IPS-18a (cell line): ENCODE data around the gene GCNT2.

Experiments used
- H3K27ac ChIP-seq: one replicate; pipeline ENCODE4 v1.5.1; 2013; ENCODE audit warnings: low read length
- H3K27me3 ChIP-seq: one replicate; pipeline ENCODE4 v1.6.1; 2013; ENCODE audit warnings: mild to moderate bottlenecking, low read length; ENCODE audit not compliant: control insufficient read depth, insufficient read depth
- H3K36me3 ChIP-seq: one replicate; pipeline ENCODE4 v1.6.1; 2013; ENCODE audit warnings: low read depth, low read length; ENCODE audit not compliant: control insufficient read depth
- H3K4me1 ChIP-seq: one replicate; pipeline ENCODE4 v1.6.1; 2013; ENCODE audit warnings: low read depth, low read length; ENCODE audit not compliant: control insufficient read depth
- H3K4me3 ChIP-seq: one replicate; pipeline ENCODE4 v1.5.1; 2013; ENCODE audit warnings: low read length
- H3K9ac ChIP-seq: one replicate; pipeline ENCODE4 v1.6.1; 2013; ENCODE audit warnings: mild to moderate bottlenecking, low read length, moderate library complexity
- H3K9me3 ChIP-seq: one replicate; pipeline ENCODE4 v1.6.1; 2013; ENCODE audit warnings: low read depth, low read length; ENCODE audit not compliant: control insufficient read depth

Gene GCNT2

DNA sequence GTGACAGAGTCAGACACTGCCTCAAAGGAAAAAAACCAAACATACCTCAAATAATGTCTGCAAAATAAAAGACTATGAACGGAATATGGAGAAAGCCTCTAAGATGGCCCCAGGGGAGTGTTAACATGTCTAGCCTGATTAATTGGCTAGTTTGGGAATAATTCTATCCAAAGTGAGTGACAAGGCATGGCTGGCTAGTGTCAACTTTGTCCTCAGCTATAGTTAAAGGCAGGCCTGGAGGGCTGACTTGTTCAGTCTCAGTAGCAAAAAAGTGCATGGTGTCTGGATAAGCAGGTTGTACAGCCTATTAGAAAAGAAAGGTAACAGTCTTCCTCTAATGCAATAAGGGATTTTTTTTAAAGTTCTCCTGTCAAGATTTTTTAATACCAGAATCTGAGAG lies 32.7 kb downstream of the GCNT2 start:
- no peaks in the 10 kb centered on the region for H3K9me3 ChIP-seq
- H3K4me3 ChIP-seq, result no peak overlapping the region
- H3K4me1 ChIP-seq, result peaks cover 18% of the 10 kb centered on the region
- H3K27me3 ChIP-seq, result no peaks in the 10 kb centered on the region
- H3K36me3 ChIP-seq, result no peaks in the 10 kb centered on the region
- H3K9ac ChIP-seq, result no peak overlapping the region
- H3K27ac ChIP-seq, result no peak overlapping the region

DNA sequence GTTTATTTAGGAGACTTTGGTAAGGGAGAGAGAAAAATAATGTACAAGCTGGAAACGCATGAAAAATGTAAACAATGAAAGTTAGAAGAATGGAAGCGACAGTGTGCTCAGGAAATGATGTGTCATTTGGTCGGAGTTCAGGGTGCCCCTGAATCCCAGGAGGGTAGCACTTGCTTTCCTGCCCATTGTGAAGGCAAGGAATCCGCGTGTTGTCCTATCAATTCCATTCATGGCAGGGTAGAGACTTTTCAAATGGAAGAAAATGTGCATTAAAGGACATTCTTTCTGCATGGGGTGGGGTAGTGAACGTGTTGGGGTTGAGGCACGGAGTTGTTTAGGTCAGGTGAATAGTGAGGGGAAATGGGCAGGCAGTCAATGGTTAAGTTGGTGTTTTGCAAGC lies 33.7 kb downstream of the GCNT2 start:
- Histone ChIP-seq H3K9ac (no peak overlapping the region), H3K36me3 (no peaks in the 10 kb centered on the region), H3K4me3 (peak overlapping the region; percentile 90), H3K4me1 (peaks cover 27% of the 10 kb centered on the region), H3K27me3 (no peaks in the 10 kb centered on the region), H3K27ac (no peak overlapping the region), H3K9me3 (no peaks in the 10 kb centered on the region)

DNA sequence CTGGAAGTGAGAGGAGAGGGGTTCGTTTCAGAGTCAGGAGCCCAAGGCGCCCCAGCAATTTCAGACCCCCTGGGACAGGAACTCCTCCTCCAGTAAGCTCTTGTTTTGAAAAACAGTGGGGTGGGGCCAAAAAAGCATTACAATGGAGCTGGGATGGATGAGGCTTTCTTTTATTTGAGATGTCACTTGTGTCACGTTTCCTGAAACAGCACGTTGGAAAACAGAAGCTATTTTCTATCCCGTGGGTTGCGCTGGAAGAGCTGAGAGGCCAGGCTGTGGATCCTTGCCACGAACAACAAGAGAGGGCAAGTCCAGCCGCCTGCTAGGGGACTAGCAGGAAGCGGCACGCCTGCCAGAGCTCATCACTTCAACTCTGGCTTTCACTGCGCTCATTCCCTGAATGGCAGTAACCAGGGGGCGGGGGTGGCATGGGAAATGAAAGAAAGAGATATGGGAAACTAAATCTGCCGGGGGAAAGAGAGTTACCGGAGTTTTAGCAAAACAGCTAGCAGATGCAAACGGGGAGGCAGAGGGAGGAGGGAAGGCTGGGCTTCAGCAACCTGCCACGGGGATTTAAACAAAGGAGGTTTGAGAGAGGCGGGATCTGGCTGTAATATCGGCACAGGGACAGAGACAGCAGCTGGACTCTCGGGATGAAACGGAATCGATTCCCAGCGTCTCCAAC lies 34.6 kb downstream of the GCNT2 start:
- H3K9ac ChIP-seq, result peak overlapping the region; percentile 86
- H3K9me3 ChIP-seq, result no peaks in the 10 kb centered on the region
- no peaks in the 10 kb centered on the region for H3K36me3 ChIP-seq
- H3K4me1 ChIP-seq, result peaks cover 33% of the 10 kb centered on the region
- peak overlapping the region; percentile 74 for H3K27ac ChIP-seq
- peak overlapping the region; percentile 90 for H3K4me3 ChIP-seq
- no peaks in the 10 kb centered on the region for H3K27me3 ChIP-seq

DNA sequence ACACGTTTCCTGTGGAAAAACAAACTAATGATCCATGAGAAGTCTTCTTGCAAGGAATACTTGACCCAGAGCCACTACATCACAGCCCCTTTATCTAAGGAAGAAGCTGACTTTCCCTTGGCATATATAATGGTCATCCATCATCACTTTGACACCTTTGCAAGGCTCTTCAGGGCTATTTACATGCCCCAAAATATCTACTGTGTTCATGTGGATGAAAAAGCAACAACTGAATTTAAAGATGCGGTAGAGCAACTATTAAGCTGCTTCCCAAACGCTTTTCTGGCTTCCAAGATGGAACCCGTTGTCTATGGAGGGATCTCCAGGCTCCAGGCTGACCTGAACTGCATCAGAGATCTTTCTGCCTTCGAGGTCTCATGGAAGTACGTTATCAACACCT lies 35.4 kb downstream of the GCNT2 start:
- H3K4me1 ChIP-seq, result peaks cover 36% of the 10 kb centered on the region
- no peaks in the 10 kb centered on the region for H3K9me3 ChIP-seq
- peak overlapping the region; percentile 86 for H3K9ac ChIP-seq
- H3K27me3 ChIP-seq, result no peaks in the 10 kb centered on the region
- no peaks in the 10 kb centered on the region for H3K36me3 ChIP-seq
- H3K4me3 ChIP-seq, result peak overlapping the region; percentile 90
- H3K27ac ChIP-seq, result peak overlapping the region; percentile 74

DNA sequence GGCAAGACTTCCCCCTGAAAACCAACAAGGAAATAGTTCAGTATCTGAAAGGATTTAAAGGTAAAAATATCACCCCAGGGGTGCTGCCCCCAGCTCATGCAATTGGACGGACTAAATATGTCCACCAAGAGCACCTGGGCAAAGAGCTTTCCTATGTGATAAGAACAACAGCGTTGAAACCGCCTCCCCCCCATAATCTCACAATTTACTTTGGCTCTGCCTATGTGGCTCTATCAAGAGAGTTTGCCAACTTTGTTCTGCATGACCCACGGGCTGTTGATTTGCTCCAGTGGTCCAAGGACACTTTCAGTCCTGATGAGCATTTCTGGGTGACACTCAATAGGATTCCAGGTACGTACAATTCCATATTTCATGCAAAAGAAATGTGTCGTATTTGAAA lies 35.8 kb downstream of the GCNT2 start:
- H3K9ac ChIP-seq, result peak overlapping the region; percentile 86
- no peaks in the 10 kb centered on the region for H3K27me3 ChIP-seq
- H3K27ac ChIP-seq, result no peak overlapping the region
- H3K4me3 ChIP-seq, result peak overlapping the region; percentile 90
- H3K9me3 ChIP-seq, result no peaks in the 10 kb centered on the region
- H3K4me1 ChIP-seq, result peaks cover 37% of the 10 kb centered on the region
- H3K36me3 ChIP-seq, result peaks cover 2% of the 10 kb centered on the region

DNA sequence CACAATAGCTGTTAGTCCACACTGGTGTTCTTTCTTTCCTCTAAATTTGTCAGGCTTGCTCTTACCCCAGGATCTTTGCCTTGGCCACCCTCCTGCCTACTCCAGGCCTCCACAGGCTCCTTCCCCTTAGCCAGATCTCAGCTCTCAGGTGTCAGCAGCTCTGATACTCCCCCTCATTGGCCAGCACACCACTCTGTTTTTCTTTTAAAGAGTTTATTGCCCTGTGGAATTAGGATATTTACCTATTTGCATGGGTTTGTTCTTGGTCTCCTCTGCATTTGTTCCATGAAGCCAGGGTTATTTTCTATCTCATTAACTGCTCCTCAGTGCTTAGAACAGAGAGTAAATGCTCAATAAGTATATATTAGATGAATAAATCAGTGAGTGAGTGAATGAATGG lies 36.8 kb downstream of the GCNT2 start:
- Histone ChIP-seq H3K27ac (no peak overlapping the region), H3K9ac (peak overlapping the region; percentile 86), H3K4me1 (peaks cover 37% of the 10 kb centered on the region), H3K4me3 (peak overlapping the region; percentile 90), H3K36me3 (peaks cover 4% of the 10 kb centered on the region), H3K9me3 (no peaks in the 10 kb centered on the region), H3K27me3 (no peaks in the 10 kb centered on the region)

DNA sequence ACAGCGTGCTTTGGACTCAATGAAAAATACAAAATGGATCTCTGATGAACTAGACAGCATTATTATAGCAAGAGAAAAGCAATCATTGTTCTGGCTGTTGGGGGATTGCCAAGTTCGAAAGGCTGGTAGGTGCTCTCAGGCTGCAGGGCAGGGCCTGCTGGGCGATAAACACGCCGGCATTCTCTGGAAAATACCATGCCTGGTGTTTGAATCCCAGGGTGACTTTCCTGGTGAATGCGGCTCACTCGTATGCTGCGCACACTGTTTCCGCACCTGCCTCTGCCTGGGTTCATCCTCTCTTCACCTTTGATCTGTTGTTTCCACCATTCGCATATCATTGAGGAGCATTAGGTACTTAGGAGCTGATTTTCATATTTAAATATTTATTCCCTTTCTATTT lies 37.4 kb downstream of the GCNT2 start:
- peak overlapping the region; percentile 90 for H3K4me3 ChIP-seq
- no peaks in the 10 kb centered on the region for H3K9me3 ChIP-seq
- H3K27me3 ChIP-seq, result no peaks in the 10 kb centered on the region
- H3K9ac ChIP-seq, result peak overlapping the region; percentile 86
- H3K36me3 ChIP-seq, result peaks cover 7% of the 10 kb centered on the region
- H3K4me1 ChIP-seq, result peaks cover 37% of the 10 kb centered on the region
- no peak overlapping the region for H3K27ac ChIP-seq

DNA sequence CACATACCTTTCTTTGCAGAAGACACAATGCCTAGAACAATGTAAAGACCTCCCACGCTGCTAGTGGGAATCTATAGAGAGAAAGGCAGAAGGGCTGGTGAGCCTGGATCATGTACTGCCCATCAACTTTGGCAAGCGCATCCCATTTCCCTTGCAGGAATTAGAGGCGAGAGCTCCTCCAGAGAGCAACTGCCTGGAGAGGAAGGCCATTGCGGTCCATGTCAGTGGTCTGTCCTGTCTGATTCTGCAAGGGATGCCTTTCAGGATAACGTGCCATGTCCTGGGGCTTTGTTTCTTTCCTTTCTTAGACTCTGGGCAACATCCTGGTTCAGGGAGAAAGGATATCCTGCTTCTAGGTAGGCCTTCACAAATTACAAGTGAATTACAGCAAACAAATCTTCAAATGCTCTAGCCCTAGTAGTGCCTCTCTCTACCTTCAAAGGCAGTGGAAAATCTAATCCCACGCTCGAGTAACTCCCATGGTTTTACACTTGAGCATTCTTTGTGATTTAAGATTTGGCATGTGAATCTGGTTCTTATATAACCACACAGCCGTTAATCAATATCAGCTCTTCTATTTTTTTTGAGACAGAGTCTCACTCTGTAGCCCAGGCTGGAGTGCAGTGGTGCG lies 38.5 kb downstream of the GCNT2 start:
- no peak overlapping the region for H3K9ac ChIP-seq
- H3K27ac ChIP-seq, result no peak overlapping the region
- peaks cover 30% of the 10 kb centered on the region for H3K4me1 ChIP-seq
- H3K9me3 ChIP-seq, result no peaks in the 10 kb centered on the region
- peak overlapping the region; percentile 90 for H3K4me3 ChIP-seq
- H3K36me3 ChIP-seq, result peaks cover 7% of the 10 kb centered on the region
- H3K27me3 ChIP-seq, result no peaks in the 10 kb centered on the region

DNA sequence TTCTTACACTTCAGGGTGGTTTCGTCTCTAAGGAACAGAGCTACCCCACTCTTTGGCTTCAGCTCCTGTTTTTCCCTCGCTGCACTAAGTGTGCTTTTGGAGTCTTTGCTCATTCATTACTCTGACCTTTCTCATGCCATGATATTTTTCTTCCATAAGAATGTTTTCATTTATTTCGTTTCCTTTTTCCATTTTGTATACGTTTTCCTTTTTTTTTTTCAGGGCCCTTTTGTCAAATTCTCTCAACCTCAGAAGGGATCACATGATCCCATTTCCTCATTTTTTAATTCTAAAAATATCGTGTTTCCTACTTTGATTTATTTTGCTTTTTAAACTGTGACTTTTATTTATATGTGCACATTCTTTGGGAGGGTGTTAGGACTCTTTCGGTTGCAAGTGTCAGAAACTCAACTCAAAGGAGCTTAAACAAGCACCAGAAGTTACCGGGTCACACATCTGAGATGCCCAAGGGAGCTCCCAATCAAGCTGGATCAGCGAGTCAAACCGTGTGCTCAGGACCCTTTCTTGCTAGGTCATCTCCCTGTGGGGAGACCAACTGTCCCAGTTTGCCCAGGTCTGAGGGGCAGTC lies 40.6 kb downstream of the GCNT2 start:
- no peak overlapping the region for H3K9ac ChIP-seq
- no peaks in the 10 kb centered on the region for H3K9me3 ChIP-seq
- H3K4me1 ChIP-seq, result peaks cover 23% of the 10 kb centered on the region
- no peaks in the 10 kb centered on the region for H3K27me3 ChIP-seq
- H3K36me3 ChIP-seq, result peaks cover 11% of the 10 kb centered on the region
- no peak overlapping the region for H3K4me3 ChIP-seq
- H3K27ac ChIP-seq, result no peak overlapping the region

DNA sequence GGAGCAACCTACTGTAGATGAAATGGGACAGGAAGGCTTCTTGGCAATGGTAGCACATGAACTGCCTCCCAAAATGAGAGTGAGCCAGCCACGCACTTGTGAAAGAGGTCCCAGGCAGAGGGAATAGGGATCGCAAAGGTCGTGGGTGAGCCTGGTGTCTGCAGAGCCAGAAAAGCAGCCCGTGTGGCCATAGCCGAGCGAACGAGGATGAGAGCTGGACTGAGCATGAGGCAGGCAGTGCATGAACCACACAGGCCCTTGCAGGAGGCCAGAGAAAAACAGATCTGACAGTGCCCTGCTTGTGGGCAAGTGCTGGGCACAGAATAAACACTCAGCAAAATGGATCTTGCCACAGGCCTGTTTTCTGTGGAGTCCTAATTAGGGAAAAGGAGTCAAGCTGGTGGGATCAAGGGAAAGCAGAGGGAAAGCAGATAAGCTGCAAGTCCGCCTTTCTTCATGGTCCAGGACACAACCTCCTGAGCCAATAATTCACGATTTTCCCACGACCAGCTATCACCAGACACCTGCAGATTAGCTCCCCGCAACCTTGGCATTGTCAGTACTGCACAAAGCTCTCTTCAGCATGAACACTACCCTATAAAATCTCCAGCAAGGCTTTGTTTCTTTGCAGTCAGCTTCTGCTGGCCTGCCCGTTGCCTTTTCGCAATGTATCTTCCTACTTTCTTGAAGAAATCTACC lies 44.0 kb downstream of the GCNT2 start:
- Histone ChIP-seq H3K27me3 (no peaks in the 10 kb centered on the region), H3K4me1 (peaks cover 10% of the 10 kb centered on the region), H3K9me3 (no peaks in the 10 kb centered on the region), H3K4me3 (no peak overlapping the region), H3K9ac (no peak overlapping the region), H3K36me3 (peaks cover 13% of the 10 kb centered on the region), H3K27ac (no peak overlapping the region)

DNA sequence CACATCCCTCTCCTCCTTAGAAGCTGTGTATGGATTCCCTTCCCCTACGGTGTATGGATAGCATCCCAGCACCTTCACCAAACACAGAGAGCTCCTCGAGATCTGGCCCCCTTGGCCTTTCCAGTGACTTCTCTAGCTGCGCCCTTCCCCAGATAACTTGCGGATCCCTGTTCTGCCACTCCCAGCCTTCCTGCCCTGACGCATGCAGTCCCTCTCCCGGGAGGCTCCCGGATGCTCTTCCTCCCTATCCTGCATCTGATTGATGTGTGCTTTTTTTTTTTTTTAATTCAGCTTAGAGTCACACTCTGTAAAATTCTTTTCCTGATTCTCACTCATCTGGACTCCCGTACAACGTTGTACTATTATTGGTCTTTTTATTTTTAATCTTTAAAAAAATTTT lies 44.8 kb downstream of the GCNT2 start:
- no peak overlapping the region for H3K9ac ChIP-seq

More for the DNA sequence above, 44.8 kb downstream of the GCNT2 start:
- Histone ChIP-seq H3K36me3 (peaks cover 16% of the 10 kb centered on the region), H3K4me3 (no peak overlapping the region), H3K27ac (no peak overlapping the region), H3K9me3 (no peaks in the 10 kb centered on the region), H3K27me3 (no peaks in the 10 kb centered on the region), H3K4me1 (peaks cover 3% of the 10 kb centered on the region)
